Trophoblast cell (in vitro differentiated cells and primary cell): Measurements from ENCODE around the gene VAT1L.

ENCODE experiments used
- DNase-seq, 2 donors: peaks; one replicate each; pipeline ENCODE4 v3.0.0-alpha.2; 2016
- H2AFZ ChIP-seq: 2 replicates; pipeline ENCODE4 v1.6.1; 2013; ENCODE audit warnings: low read length, moderate library complexity, mild to moderate bottlenecking; ENCODE audit not compliant: insufficient read depth, poor library complexity
- H2AK5ac ChIP-seq: 2 replicates; pipeline ENCODE4 v1.6.1; 2013; ENCODE audit warnings: mild to moderate bottlenecking, low read length
- H2BK120ac ChIP-seq: 2 replicates; pipeline ENCODE4 v1.6.1; 2013; ENCODE audit warnings: low read length, mild to moderate bottlenecking, moderate library complexity; ENCODE audit not compliant: insufficient read depth, poor library complexity
- H2BK12ac ChIP-seq: 2 replicates; pipeline ENCODE4 v1.6.1; 2013; ENCODE audit warnings: mild to moderate bottlenecking, low read length, moderate library complexity
- H2BK5ac ChIP-seq: 2 replicates; pipeline ENCODE4 v1.6.1; 2013; ENCODE audit warnings: low read length, low read depth, moderate library complexity, mild to moderate bottlenecking; ENCODE audit not compliant: poor library complexity
- H3K14ac ChIP-seq: 2 replicates; pipeline ENCODE4 v1.6.1; 2013; ENCODE audit warnings: mild to moderate bottlenecking, low read length
- H3K18ac ChIP-seq: 2 replicates; pipeline ENCODE4 v1.6.1; 2013; ENCODE audit warnings: mild to moderate bottlenecking, low read length
- H3K23ac ChIP-seq: 2 replicates; pipeline ENCODE4 v1.6.1; 2013; ENCODE audit warnings: low read length
- H3K27ac ChIP-seq: 2 replicates; pipeline ENCODE4 v1.5.1; 2013; ENCODE audit warnings: low read depth, mild to moderate bottlenecking, inconsistent platforms, low read length, moderate library complexity
- H3K27me3 ChIP-seq: 2 replicates; pipeline ENCODE4 v1.6.1; 2013; ENCODE audit warnings: inconsistent platforms, mild to moderate bottlenecking, low read length, moderate library complexity; ENCODE audit not compliant: insufficient read depth
- H3K36me3 ChIP-seq, 2 experiments: 1 replicate in 1 of 2; 2 replicates in 1 of 2; pipeline ENCODE4 v1.6.1; 2013; ENCODE audit warnings: low read length in 2 of 2, mild to moderate bottlenecking in 2 of 2, moderate library complexity in 1 of 2; ENCODE audit not compliant: insufficient read depth in 2 of 2, control insufficient read depth in 1 of 2
- H3K4ac ChIP-seq: 2 replicates; pipeline ENCODE4 v1.6.1; 2013; ENCODE audit warnings: low read depth, mild to moderate bottlenecking, low read length, moderate library complexity
- H3K4me1 ChIP-seq, 2 experiments: 1 replicate in 1 of 2; 2 replicates in 1 of 2; pipeline ENCODE4 v1.6.1; 2013; ENCODE audit warnings: low read length in 2 of 2, mild to moderate bottlenecking in 2 of 2, moderate library complexity in 1 of 2; ENCODE audit not compliant: insufficient read depth in 2 of 2, control insufficient read depth in 1 of 2
- H3K4me2 ChIP-seq: 2 replicates; pipeline ENCODE4 v1.6.1; 2013; ENCODE audit warnings: inconsistent platforms, mild to moderate bottlenecking, low read length, moderate library complexity
- H3K4me3 ChIP-seq: 2 replicates; pipeline ENCODE4 v1.5.1; 2013; ENCODE audit warnings: mild to moderate bottlenecking, low read depth, low read length, inconsistent platforms
- H3K79me1 ChIP-seq: one replicate; pipeline ENCODE4 v1.6.1; 2013; ENCODE audit warnings: low read length
- H3K79me2 ChIP-seq: 2 replicates; pipeline ENCODE4 v1.6.1; 2013; ENCODE audit warnings: low read length, mild to moderate bottlenecking; ENCODE audit not compliant: control insufficient read depth, insufficient read depth, poor library complexity
- H3K9ac ChIP-seq: 2 replicates; pipeline ENCODE4 v1.6.1; 2013; ENCODE audit warnings: mild to moderate bottlenecking, low read length
- H3K9me3 ChIP-seq: 2 replicates; pipeline ENCODE4 v1.6.1; 2013; ENCODE audit warnings: low read depth, mild to moderate bottlenecking, control low read depth, inconsistent platforms, low read length; ENCODE audit not compliant: insufficient read depth
- H4K12ac ChIP-seq: 2 replicates; pipeline ENCODE4 v1.6.1; 2013; ENCODE audit warnings: low read depth, mild to moderate bottlenecking, low read length, moderate library complexity
- H4K8ac ChIP-seq: 2 replicates; pipeline ENCODE4 v1.6.1; 2013; ENCODE audit warnings: low read depth, mild to moderate bottlenecking, low read length, moderate library complexity
- H4K91ac ChIP-seq: one replicate; pipeline ENCODE4 v1.6.1; 2013; ENCODE audit warnings: low read depth, mild to moderate bottlenecking, low read length, moderate library complexity
- WGBS: extraction: QIAGEN DNeasy Blood & Tissue Kit; methylation state at CpG from one replicate; pipeline ENCODE4 v1.1.7; 2013; ENCODE audit warnings: missing lambda C conversion rate; ENCODE audit not compliant: insufficient read length, insufficient coverage; ENCODE audit errors: extremely low coverage; 5-methylcytosine and 5-hydroxymethylcytosine counted together

VAT1L gene

DNA sequence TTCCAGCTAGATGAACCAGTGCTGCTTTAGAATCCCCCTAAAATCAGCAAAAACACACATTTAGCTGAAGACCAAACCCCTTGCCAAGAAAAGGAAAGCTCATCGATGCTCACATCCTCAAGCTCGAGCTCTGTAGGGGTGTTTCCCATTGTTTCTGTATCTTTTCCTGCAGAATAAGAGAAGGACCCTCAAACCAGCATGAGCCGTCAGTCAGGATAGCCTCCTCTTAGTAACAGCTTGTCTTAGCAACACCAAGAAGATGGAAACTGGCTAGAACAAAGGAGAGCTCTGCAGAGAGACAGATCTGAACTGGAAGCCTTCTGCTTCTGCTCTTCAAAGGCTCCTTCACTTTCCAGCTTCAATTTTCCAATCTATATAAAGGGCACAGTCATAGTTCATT lies 32.0 kb downstream of the VAT1L start:
- Histone ChIP-seq H3K4ac (no peak overlapping the region), H2AFZ (no peak overlapping the region), H2BK12ac (no peak overlapping the region), H3K14ac (no peak overlapping the region), H3K36me3 (no peaks in the 10 kb centered on the region), H3K4me3 (no peak overlapping the region), H3K4me1 (no peaks in the 10 kb centered on the region), H2BK5ac (no peak overlapping the region), H3K18ac (no peak overlapping the region), H4K8ac (no peak overlapping the region), H3K27ac (no peak overlapping the region), H3K4me2 (no peak overlapping the region), H3K27me3 (no peaks in the 10 kb centered on the region), H3K79me2 (no peaks in the 10 kb centered on the region), H4K12ac (no peak overlapping the region), H3K23ac (no peak overlapping the region), H3K9me3 (no peaks in the 10 kb centered on the region), H3K79me1 (no peaks in the 10 kb centered on the region), H3K9ac (no peak overlapping the region), H4K91ac (no peak overlapping the region), H2BK120ac (no peak overlapping the region), H2AK5ac (no peak overlapping the region)
- WGBS, result no CpG with 5 or more reads among the region's 3 CpGs
- DNase-seq, result no peak

DNA sequence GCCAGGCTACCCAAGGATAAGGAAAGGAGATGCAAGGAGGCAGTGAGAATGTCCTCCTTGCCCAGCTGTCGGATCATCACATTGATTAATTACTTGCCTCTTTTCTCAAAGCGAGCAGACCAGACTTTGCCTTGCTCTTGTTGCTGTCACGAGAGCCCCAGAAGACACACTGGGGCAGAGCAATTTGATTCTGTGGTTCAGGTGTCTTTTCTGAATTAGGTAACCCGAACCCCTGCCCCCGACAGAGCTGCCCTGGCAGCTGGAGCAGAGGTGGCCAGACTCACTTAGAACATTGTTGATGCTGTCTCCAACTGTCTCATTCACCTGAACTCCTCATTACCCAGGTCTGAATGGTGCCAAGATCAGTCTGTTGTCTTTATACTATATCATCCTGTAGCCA lies 34.3 kb downstream of the VAT1L start:
- H3K18ac ChIP-seq, result no peak overlapping the region
- H2AK5ac ChIP-seq, result no peak overlapping the region
- no peak overlapping the region for H3K23ac ChIP-seq
- H3K36me3 ChIP-seq, result no peaks in the 10 kb centered on the region
- H3K9ac ChIP-seq, result no peak overlapping the region
- H2BK120ac ChIP-seq, result no peak overlapping the region
- no peak overlapping the region for H3K14ac ChIP-seq
- H3K27me3 ChIP-seq, result no peaks in the 10 kb centered on the region
- H3K27ac ChIP-seq, result no peak overlapping the region
- no peaks in the 10 kb centered on the region for H3K79me2 ChIP-seq
- no peak overlapping the region for H4K8ac ChIP-seq
- H3K9me3 ChIP-seq, result no peaks in the 10 kb centered on the region
- no peak overlapping the region for H2AFZ ChIP-seq
- H4K91ac ChIP-seq, result no peak overlapping the region
- H3K4me3 ChIP-seq, result no peak overlapping the region
- no peak overlapping the region for H3K4ac ChIP-seq
- DNase-seq, result no peak
- H3K79me1 ChIP-seq, result no peaks in the 10 kb centered on the region
- no CpG with 5 or more reads among the region's 5 CpGs for WGBS
- no peak overlapping the region for H4K12ac ChIP-seq
- no peak overlapping the region for H2BK5ac ChIP-seq
- no peak overlapping the region for H3K4me2 ChIP-seq
- no peaks in the 10 kb centered on the region for H3K4me1 ChIP-seq
- no peak overlapping the region for H2BK12ac ChIP-seq

DNA sequence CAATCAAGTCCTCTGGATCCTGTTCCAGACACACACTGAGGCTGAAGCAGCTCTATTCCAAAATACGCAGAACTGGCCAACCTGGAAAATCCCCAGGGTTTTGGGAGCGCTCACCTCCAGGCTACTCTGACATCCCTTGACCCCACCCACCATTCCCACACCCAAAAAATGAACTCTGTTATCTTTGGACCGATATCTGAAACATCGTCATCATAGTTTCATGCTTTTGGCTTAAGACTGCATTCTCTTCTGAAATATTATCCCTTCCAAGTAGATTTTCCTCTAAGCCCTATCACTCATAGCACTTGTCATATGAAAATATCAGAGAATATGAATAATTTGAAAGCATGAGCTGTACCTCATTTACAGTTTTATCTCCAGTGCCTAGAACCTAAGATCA lies 34.7 kb downstream of the VAT1L start:
- Histone ChIP-seq H3K79me1 (no peaks in the 10 kb centered on the region), H3K23ac (no peak overlapping the region), H2BK5ac (no peak overlapping the region), H3K14ac (no peak overlapping the region), H3K4ac (no peak overlapping the region), H3K18ac (no peak overlapping the region), H2BK120ac (no peak overlapping the region), H2AK5ac (no peak overlapping the region), H2BK12ac (no peak overlapping the region), H4K91ac (no peak overlapping the region), H3K27ac (no peak overlapping the region), H3K4me3 (no peak overlapping the region), H4K12ac (no peak overlapping the region), H3K27me3 (no peaks in the 10 kb centered on the region), H3K4me1 (no peaks in the 10 kb centered on the region), H2AFZ (no peak overlapping the region), H3K9me3 (no peaks in the 10 kb centered on the region), H4K8ac (no peak overlapping the region), H3K9ac (no peak overlapping the region), H3K36me3 (no peaks in the 10 kb centered on the region), H3K4me2 (no peak overlapping the region), H3K79me2 (no peaks in the 10 kb centered on the region)
- WGBS, result no CpG with 5 or more reads among the region's 4 CpGs
- no peak for DNase-seq

DNA sequence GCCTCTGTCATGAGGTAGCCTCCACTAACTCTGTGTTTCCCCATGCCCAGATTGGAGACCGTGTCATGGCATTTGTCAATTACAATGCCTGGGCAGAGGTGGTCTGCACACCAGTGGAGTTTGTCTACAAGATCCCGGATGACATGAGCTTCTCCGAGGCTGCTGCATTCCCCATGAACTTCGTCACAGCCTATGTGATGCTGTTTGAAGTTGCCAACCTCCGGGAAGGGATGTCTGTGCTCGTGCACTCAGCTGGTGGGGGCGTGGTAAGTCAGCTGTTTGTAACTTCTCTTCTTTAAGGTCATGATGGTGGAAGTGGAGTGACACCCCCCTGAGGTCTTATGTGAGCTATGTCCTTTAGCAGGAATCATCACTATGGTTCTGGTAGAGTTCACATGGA lies 36.8 kb downstream of the VAT1L start:
- Histone ChIP-seq H3K18ac (no peak overlapping the region), H3K27ac (no peak overlapping the region), H3K4me3 (no peak overlapping the region), H2BK12ac (no peak overlapping the region), H2BK120ac (no peak overlapping the region), H4K12ac (no peak overlapping the region), H3K9ac (no peak overlapping the region), H4K8ac (no peak overlapping the region), H3K4me2 (no peak overlapping the region), H3K79me1 (no peaks in the 10 kb centered on the region), H3K9me3 (no peaks in the 10 kb centered on the region), H2BK5ac (no peak overlapping the region), H2AK5ac (no peak overlapping the region), H3K27me3 (no peaks in the 10 kb centered on the region), H3K4ac (no peak overlapping the region), H3K14ac (no peak overlapping the region), H4K91ac (no peak overlapping the region), H3K4me1 (no peaks in the 10 kb centered on the region), H2AFZ (no peak overlapping the region), H3K36me3 (no peaks in the 10 kb centered on the region), H3K79me2 (no peaks in the 10 kb centered on the region), H3K23ac (no peak overlapping the region)
- no CpG with 5 or more reads among the region's 7 CpGs for WGBS
- no peak for DNase-seq
